Left ventricle myocardium superior (tissue), 1 donor: ENCODE data around the gene RFX2. TPM values are rescaled to one million over a fixed set of nuclear protein-coding genes. Genes with fewer than 3 reads are reported as not detected.
"Not testable (repeated sequence)": the region's sequence is repeated elsewhere in the genome, so short reads cannot be mapped to it uniquely, and the experiment has no call there.

Experiments used
- ATAC-seq: fragments of 200-7000 bp; cut with Tn5 transposase; one replicate; pipeline ENCODE4 v1.9.1; 2020; ENCODE audit warnings: mild to moderate bottlenecking, moderate library complexity
- DNase-seq: peaks from one replicate; pipeline ENCODE4 v3.0.0-alpha.2; 2020
- intact Hi-C: fragments of 100-400 bp; cut with micrococcal nuclease; formaldehyde crosslinking; loops from one replicate; pipeline ENCODE4 v1.11.0; 2022
- total RNA-seq: library from RNA; stranded (reverse); fragmentation: NEBNext Ultra II Directional; extraction: Animal tissue kit (Norgen Biotek cat#: 25700); gene quantifications from one replicate; pipeline ENCODE4 v1.2.1, GENCODE V29; 2021
- donor health status: DM: no; HTN: yes; CAD: no; lungs with severe emphysema.

Gene RFX2
- total RNA-seq, 1 donor from 2014 or later, result 4.8 TPM

GRCh38 chr19:5967571-5967970 lies 142.7 kb downstream of the RFX2 start:
- no peak for DNase-seq
- intact Hi-C loops, result no loop called here
- no peak for ATAC-seq

- no peak for DNase-seq
- peak; percentile 25 for ATAC-seq
- intact Hi-C loops, result no loop called here
These were observed 143.4 kb downstream of the RFX2 start for GRCh38 chr19:5966941-5967340.

- DNase-seq (no peak), ATAC-seq (peak; percentile 44)
- intact Hi-C loops, result no loop called here
These were observed 144.1 kb downstream of the RFX2 start for GRCh38 chr19:5966215-5966614.

GRCh38 chr19:5964816-5965565 lies 145.3 kb downstream of the RFX2 start:
- DNase-seq, result no peak
- ATAC-seq, result no peak
- intact Hi-C loops, result no loop called here

- intact Hi-C loops, result no loop called here
- no peak for ATAC-seq
- no peak for DNase-seq
These were observed 146.4 kb downstream of the RFX2 start for GRCh38 chr19:5963855-5964254.

GRCh38 chr19:5963259-5963658 lies 147.0 kb downstream of the RFX2 start:
- intact Hi-C loops, ATAC-seq, DNase-seq: not testable (repeated sequence)

GRCh38 chr19:5961969-5962945 lies 148.0 kb downstream of the RFX2 start:
- intact Hi-C loops, result no loop called here
- DNase-seq (no peak), ATAC-seq (peak; percentile 42)

GRCh38 chr19:5961641-5961968 lies 148.7 kb downstream of the RFX2 start:
- ATAC-seq, intact Hi-C loops: not testable (repeated sequence)

GRCh38 chr19:5960005-5961001 lies 150.0 kb downstream of the RFX2 start:
- intact Hi-C loops, result no loop called here
- peak; percentile 71 for DNase-seq
- peak; percentile 46 for ATAC-seq

More at GRCh38 chr19:5961641-5961968, 148.7 kb downstream of the RFX2 start:
- DNase-seq, result not testable (repeated sequence)

- no peak for ATAC-seq
- intact Hi-C loops, result no loop called here
- no peak for DNase-seq
These were observed 150.9 kb downstream of the RFX2 start for GRCh38 chr19:5959260-5960004.

GRCh38 chr19:5958851-5959122 lies 151.5 kb downstream of the RFX2 start:
- ATAC-seq (no peak), DNase-seq (no peak)
- intact Hi-C loops, result no loop called here

GRCh38 chr19:5958074-5958850 lies 152.0 kb downstream of the RFX2 start:
- ATAC-seq (no peak), DNase-seq (no peak)
- intact Hi-C loops, result no loop called here

GRCh38 chr19:5957170-5957569 lies 153.1 kb downstream of the RFX2 start:
- ATAC-seq (no peak), DNase-seq (no peak)
- intact Hi-C loops, result no loop called here

GRCh38 chr19:5956728-5957127 lies 153.6 kb downstream of the RFX2 start:
- DNase-seq (no peak), ATAC-seq (no peak)
- intact Hi-C loops, result no loop called here

GRCh38 chr19:5956323-5956722 lies 154.0 kb downstream of the RFX2 start:
- intact Hi-C loops, result no loop called here
- ATAC-seq (no peak), DNase-seq (no peak)

- ATAC-seq, result no peak
- no peak for DNase-seq
- intact Hi-C loops, result no loop called here
These were observed 154.7 kb downstream of the RFX2 start for GRCh38 chr19:5955636-5955935.

GRCh38 chr19:5954293-5954692 lies 156.0 kb downstream of the RFX2 start:
- no peak for DNase-seq
- intact Hi-C loops, result no loop called here
- no peak for ATAC-seq

GRCh38 chr19:5953680-5954213 lies 156.6 kb downstream of the RFX2 start:
- intact Hi-C loops, result no loop called here
- no peak for DNase-seq
- ATAC-seq, result peak; percentile 4
